ENCODE results near the gene STOX2. TPM values are rescaled to one million over a fixed set of nuclear protein-coding genes. Genes with fewer than 3 reads are reported as not detected.

Gene STOX2
- polyA plus RNA-seq, 4 donors, result 0.27 to 2.7 (median 2.0) TPM; not detected in 1

DNA sequence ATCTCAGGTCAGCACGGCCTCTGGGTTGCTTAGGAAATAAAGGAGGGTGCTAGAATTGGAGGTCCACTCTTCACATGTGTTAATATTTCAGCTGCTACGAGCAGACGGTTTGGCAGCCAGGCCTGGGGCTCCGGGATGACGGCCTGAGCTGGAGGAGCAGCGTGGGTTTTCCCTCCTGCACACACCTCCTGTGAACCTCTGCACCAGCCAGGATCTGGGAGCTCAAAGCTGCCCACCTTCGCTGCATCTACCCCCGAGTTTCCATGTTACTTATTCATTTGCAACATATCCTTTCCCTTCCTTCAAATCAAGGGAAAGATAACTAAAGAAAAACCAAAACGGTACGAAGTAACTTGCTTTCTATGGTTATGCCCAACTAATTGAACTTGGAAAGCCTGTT is 13.6 kb downstream of the STOX2 start:
- Histone ChIP-seq H3K9me3 (ENCODE audit: control insufficient read depth in 2 of 2, insufficient read depth in 1 of 2, low read depth in 1 of 2, low read length in 1 of 2) (peaks cover 0 to 4% of the 10 kb centered on the region in 2 donors), H3K27me3 (ENCODE audit: control insufficient read depth in 3 of 3, insufficient read depth in 3 of 3, low read length in 3 of 3) (no peaks in the 10 kb centered on the region), H3K36me3 (ENCODE audit: control insufficient read depth in 3 of 3, insufficient read depth in 2 of 3, low read depth in 1 of 3, low read length in 3 of 3) (no peaks in the 10 kb centered on the region), H3K27ac (ENCODE audit: low read depth in 1 of 3, low read length in 2 of 3) (no peak overlapping the region), H3K4me3 (ENCODE audit: low read depth in 1 of 3, low read length in 3 of 3) (no peak overlapping the region), H3K4me1 (ENCODE audit: control insufficient read depth in 3 of 3, insufficient read depth in 2 of 3, low read depth in 1 of 3, low read length in 2 of 3) (no peaks in the 10 kb centered on the region)
- FAIRE-seq, result no peak
- 86 to 89% (median 86%) methylated on average over 10 of the region's 10 CpGs for WGBS, 3 donors
- no peak for DNase-seq

DNA sequence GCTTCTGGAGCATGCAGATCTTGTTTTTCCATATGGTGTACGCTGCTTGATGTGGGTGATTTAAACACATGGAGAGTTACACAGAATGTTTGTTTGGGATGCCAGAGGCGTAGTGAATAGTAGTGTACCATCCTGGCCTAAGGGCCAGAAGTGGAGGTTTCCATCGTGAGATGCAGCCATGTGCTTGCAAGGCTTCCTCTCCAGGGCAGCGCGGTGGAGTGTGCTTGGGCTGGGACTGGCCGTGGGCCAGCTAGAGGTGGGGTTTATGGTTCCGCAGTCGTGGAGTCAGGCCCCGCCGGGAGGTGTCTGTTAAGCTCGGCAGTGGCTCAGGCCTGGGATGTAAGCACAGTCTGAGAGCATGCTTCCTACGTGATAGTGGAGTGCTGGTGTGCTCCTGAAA is 14.0 kb downstream of the STOX2 start:
- no peaks in the 10 kb centered on the region for H3K36me3 ChIP-seq (ENCODE audit: control insufficient read depth in 3 of 3, insufficient read depth in 2 of 3, low read depth in 1 of 3, low read length in 3 of 3)
- FAIRE-seq (no peak), DNase-seq (no peak)
- H3K27ac ChIP-seq (ENCODE audit: low read depth in 1 of 3, low read length in 2 of 3), result no peak overlapping the region
- WGBS, 3 donors, result 62 to 74% (median 70%) methylated on average over 12 of the region's 12 CpGs
- H3K9me3 ChIP-seq (ENCODE audit: control insufficient read depth in 2 of 2, insufficient read depth in 1 of 2, low read depth in 1 of 2, low read length in 1 of 2), result peaks cover 0 to 4% of the 10 kb centered on the region in 2 donors
- H3K27me3 ChIP-seq (ENCODE audit: control insufficient read depth in 3 of 3, insufficient read depth in 3 of 3, low read length in 3 of 3), result no peaks in the 10 kb centered on the region
- no peaks in the 10 kb centered on the region for H3K4me1 ChIP-seq (ENCODE audit: control insufficient read depth in 3 of 3, insufficient read depth in 2 of 3, low read depth in 1 of 3, low read length in 2 of 3)
- no peak overlapping the region for H3K4me3 ChIP-seq (ENCODE audit: low read depth in 1 of 3, low read length in 3 of 3)

DNA sequence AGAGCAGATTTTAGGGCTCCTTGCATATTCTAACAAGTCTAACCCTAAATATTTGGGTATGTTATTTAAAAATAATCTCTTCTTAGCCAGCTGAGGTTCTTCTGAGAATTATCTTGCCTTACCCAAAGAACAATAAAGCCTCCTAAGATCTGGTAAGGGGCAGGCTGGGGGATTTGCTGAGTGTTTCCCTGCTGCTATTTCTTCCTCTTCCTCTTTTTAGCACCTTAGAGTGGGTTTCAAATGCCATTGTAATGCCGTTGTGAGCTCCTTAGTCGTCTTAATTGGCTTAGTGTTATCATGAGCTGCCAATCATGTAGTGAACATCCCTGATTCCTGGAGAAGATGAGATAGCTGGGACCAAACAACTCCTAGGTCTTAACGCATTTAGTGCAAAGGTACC is 15.4 kb downstream of the STOX2 start:
- Histone ChIP-seq H3K27ac (ENCODE audit: low read depth in 1 of 3, low read length in 2 of 3) (no peak overlapping the region), H3K36me3 (ENCODE audit: control insufficient read depth in 3 of 3, insufficient read depth in 2 of 3, low read depth in 1 of 3, low read length in 3 of 3) (no peaks in the 10 kb centered on the region), H3K9me3 (ENCODE audit: control insufficient read depth in 2 of 2, insufficient read depth in 1 of 2, low read depth in 1 of 2, low read length in 1 of 2) (peaks cover 0 to under 1% of the 10 kb centered on the region in 2 donors), H3K4me3 (ENCODE audit: low read depth in 1 of 3, low read length in 3 of 3) (no peak overlapping the region), H3K4me1 (ENCODE audit: control insufficient read depth in 3 of 3, insufficient read depth in 2 of 3, low read depth in 1 of 3, low read length in 2 of 3) (no peaks in the 10 kb centered on the region), H3K27me3 (ENCODE audit: control insufficient read depth in 3 of 3, insufficient read depth in 3 of 3, low read length in 3 of 3) (no peaks in the 10 kb centered on the region)
- WGBS, 3 donors, result 32 to 42% (median 33%) methylated on average over 3 of the region's 3 CpGs
- no peak for FAIRE-seq
- DNase-seq, result no peak

DNA sequence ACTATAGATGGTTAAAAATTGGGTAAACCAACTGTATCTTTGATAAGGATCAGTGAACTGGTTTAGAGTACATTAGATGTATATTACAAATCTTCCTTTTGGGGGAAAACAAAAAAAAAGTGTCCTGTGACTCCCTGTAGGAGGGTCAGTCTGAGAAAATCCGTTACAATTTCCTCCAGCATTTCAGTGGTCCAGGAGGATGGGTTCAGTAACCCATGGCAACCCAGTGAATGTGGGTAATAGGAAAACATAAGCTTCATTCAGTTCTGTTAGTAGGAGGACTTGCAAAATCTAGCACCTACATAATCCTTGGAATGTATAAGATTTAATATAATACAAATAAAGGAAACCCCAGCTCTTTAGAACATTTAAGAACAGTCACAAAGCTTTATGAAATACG is 16.2 kb downstream of the STOX2 start:
- Histone ChIP-seq H3K27ac (ENCODE audit: low read depth in 1 of 3, low read length in 2 of 3) (no peak overlapping the region), H3K9me3 (ENCODE audit: control insufficient read depth in 2 of 2, insufficient read depth in 1 of 2, low read depth in 1 of 2, low read length in 1 of 2) (no peaks in the 10 kb centered on the region), H3K4me1 (ENCODE audit: control insufficient read depth in 3 of 3, insufficient read depth in 2 of 3, low read depth in 1 of 3, low read length in 2 of 3) (no peaks in the 10 kb centered on the region), H3K27me3 (ENCODE audit: control insufficient read depth in 3 of 3, insufficient read depth in 3 of 3, low read length in 3 of 3) (no peaks in the 10 kb centered on the region), H3K36me3 (ENCODE audit: control insufficient read depth in 3 of 3, insufficient read depth in 2 of 3, low read depth in 1 of 3, low read length in 3 of 3) (no peaks in the 10 kb centered on the region), H3K4me3 (ENCODE audit: low read depth in 1 of 3, low read length in 3 of 3) (no peak overlapping the region)
- FAIRE-seq, result no peak
- DNase-seq, result no peak
- WGBS, 3 donors, result 45 to 77% (median 60%) methylated on average over 2 of the region's 2 CpGs

DNA sequence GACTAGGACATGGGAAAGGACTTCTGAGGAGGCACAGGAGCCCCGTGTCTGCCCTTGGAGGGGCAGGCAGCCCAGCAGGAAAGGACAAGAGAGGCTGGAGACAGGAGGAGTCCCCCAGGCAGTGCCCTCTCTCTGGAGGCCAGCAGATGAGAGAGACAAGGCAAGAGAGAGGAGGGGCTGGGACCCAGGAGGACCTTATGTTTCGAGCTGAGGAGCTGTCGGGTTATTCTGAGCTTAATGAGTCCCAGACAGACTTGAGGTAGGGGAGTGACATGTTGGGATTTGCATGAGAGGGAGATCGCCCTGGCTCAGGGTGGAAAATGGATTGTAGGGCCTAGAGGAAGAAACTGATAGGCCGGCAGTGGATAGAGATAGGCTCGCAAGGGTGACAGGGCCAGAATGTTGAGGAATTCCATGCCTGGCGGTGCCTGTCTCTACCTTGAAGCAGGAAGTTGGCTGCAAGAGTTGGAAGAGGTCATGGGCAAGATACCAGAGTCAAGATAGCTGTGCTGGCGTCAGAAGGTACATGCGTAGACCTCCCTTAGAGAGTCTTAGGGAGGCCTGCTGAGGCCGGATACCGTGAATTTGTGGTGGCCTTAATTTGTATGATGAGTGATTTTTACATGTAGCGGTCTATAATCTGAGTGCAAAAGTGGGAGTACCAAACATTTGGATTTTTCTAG is 19.4 kb downstream of the STOX2 start:
- Histone ChIP-seq H3K4me1 (ENCODE audit: control insufficient read depth in 3 of 3, insufficient read depth in 2 of 3, low read depth in 1 of 3, low read length in 2 of 3) (no peaks in the 10 kb centered on the region), H3K9me3 (ENCODE audit: control insufficient read depth in 2 of 2, insufficient read depth in 1 of 2, low read depth in 1 of 2, low read length in 1 of 2) (no peaks in the 10 kb centered on the region), H3K36me3 (ENCODE audit: control insufficient read depth in 3 of 3, insufficient read depth in 2 of 3, low read depth in 1 of 3, low read length in 3 of 3) (no peaks in the 10 kb centered on the region), H3K4me3 (ENCODE audit: low read depth in 1 of 3, low read length in 3 of 3) (no peak overlapping the region), H3K27ac (ENCODE audit: low read depth in 1 of 3, low read length in 2 of 3) (no peak overlapping the region), H3K27me3 (ENCODE audit: control insufficient read depth in 3 of 3, insufficient read depth in 3 of 3, low read length in 3 of 3) (no peaks in the 10 kb centered on the region)
- DNase-seq (no peak), FAIRE-seq (no peak)
- 85 to 92% (median 90%) methylated on average over 12 of the region's 12 CpGs for WGBS, 3 donors

DNA sequence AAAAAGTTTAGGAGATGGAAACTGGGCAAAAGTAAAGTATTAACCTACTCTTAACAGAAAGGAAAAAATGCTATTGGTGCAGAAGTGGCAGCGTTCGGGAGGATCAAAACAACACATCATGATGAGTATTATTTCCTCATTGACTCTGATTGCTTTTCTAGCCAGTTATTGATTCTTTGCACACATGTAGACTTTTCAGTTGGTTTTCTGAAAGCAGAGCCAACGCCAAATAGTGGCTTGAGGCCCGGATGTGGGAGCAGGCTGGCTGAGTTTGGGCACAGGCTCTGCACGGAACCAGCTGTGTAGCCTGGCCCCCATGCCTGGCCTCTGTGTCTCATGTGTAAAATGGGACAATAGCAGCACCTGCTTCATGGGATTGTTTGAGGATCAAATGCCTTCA is 21.8 kb downstream of the STOX2 start:
- H3K36me3 ChIP-seq (ENCODE audit: control insufficient read depth in 3 of 3, insufficient read depth in 2 of 3, low read depth in 1 of 3, low read length in 3 of 3), result no peaks in the 10 kb centered on the region
- DNase-seq (no peak), FAIRE-seq (no peak)
- no peaks in the 10 kb centered on the region for H3K27me3 ChIP-seq (ENCODE audit: control insufficient read depth in 3 of 3, insufficient read depth in 3 of 3, low read length in 3 of 3)
- WGBS, 3 donors, result 84 to 93% (median 85%) methylated on average over 5 of the region's 5 CpGs
- H3K9me3 ChIP-seq (ENCODE audit: control insufficient read depth in 2 of 2, insufficient read depth in 1 of 2, low read depth in 1 of 2, low read length in 1 of 2), result no peaks in the 10 kb centered on the region
- no peak overlapping the region for H3K4me3 ChIP-seq (ENCODE audit: low read depth in 1 of 3, low read length in 3 of 3)
- no peaks in the 10 kb centered on the region for H3K4me1 ChIP-seq (ENCODE audit: control insufficient read depth in 3 of 3, insufficient read depth in 2 of 3, low read depth in 1 of 3, low read length in 2 of 3)
- H3K27ac ChIP-seq (ENCODE audit: low read depth in 1 of 3, low read length in 2 of 3), result no peak overlapping the region

DNA sequence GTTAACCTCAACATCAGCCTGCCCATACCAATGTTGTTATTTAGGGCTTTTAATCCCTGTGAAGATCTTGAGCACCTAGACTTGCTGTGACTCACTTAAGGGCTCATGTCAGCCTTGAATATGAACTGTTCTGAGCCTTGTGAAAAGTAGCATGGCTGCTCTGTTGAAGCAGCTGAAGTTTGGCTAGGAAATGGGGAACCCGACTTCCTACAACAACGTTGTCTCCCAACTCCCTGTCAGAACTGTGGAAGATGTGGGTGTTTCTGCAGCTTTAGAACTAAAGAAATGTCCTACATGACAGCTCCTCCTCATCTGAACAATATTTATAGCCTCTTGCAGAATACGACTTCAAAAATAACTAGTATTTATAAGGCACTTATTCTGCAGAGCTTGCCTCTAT is 27.5 kb downstream of the STOX2 start:
- FAIRE-seq, result no peak

DNA sequence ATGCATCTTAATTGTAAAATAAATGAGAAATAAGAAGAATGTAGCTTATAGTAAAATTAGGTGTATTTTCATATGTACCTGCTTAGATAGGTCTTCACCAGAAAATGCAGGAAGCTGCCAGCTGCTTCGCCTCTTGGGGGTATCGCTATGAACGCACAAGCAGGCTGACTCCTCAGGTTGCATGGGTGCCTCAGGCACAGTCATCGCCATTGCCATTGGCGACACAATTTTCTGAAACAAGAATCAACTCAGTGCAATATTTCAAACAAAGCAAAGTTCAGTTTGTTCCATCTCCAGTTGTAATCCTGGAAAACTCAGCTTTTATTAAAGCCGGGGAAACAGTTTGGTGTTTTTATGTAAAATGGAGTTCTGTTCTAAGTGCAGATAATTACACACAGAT is 29.7 kb downstream of the STOX2 start:
- 94 to 97% (median 95%) methylated on average over 6 of the region's 6 CpGs for WGBS, 3 donors
- Histone ChIP-seq H3K9me3 (ENCODE audit: control insufficient read depth in 2 of 2, insufficient read depth in 1 of 2, low read depth in 1 of 2, low read length in 1 of 2) (no peaks in the 10 kb centered on the region), H3K36me3 (ENCODE audit: control insufficient read depth in 3 of 3, insufficient read depth in 2 of 3, low read depth in 1 of 3, low read length in 3 of 3) (no peaks in the 10 kb centered on the region), H3K4me3 (ENCODE audit: low read depth in 1 of 3, low read length in 3 of 3) (no peak overlapping the region), H3K27me3 (ENCODE audit: control insufficient read depth in 3 of 3, insufficient read depth in 3 of 3, low read length in 3 of 3) (no peaks in the 10 kb centered on the region), H3K27ac (ENCODE audit: low read depth in 1 of 3, low read length in 2 of 3) (no peak overlapping the region), H3K4me1 (ENCODE audit: control insufficient read depth in 3 of 3, insufficient read depth in 2 of 3, low read depth in 1 of 3, low read length in 2 of 3) (no peaks in the 10 kb centered on the region)
- FAIRE-seq (no peak), DNase-seq (no peak)

More for the DNA sequence above, 27.5 kb downstream of the STOX2 start:
- no peaks in the 10 kb centered on the region for H3K27me3 ChIP-seq (ENCODE audit: control insufficient read depth in 3 of 3, insufficient read depth in 3 of 3, low read length in 3 of 3)
- H3K27ac ChIP-seq (ENCODE audit: low read depth in 1 of 3, low read length in 2 of 3), result no peak overlapping the region
- no peaks in the 10 kb centered on the region for H3K36me3 ChIP-seq (ENCODE audit: control insufficient read depth in 3 of 3, insufficient read depth in 2 of 3, low read depth in 1 of 3, low read length in 3 of 3)
- H3K9me3 ChIP-seq (ENCODE audit: control insufficient read depth in 2 of 2, insufficient read depth in 1 of 2, low read depth in 1 of 2, low read length in 1 of 2), result no peaks in the 10 kb centered on the region
- H3K4me1 ChIP-seq (ENCODE audit: control insufficient read depth in 3 of 3, insufficient read depth in 2 of 3, low read depth in 1 of 3, low read length in 2 of 3), result no peaks in the 10 kb centered on the region
- no peak for DNase-seq
- no peak overlapping the region for H3K4me3 ChIP-seq (ENCODE audit: low read depth in 1 of 3, low read length in 3 of 3)
- WGBS, 3 donors, result 72 to 95% (median 74%) methylated on average over 3 of the region's 3 CpGs

All from small intestine (tissue), 7 donors.